Fibroblast of skin of left quadriceps (primary cell): ENCODE measurements around the gene NCKAP5.
A peak's percentile ranks its signal among the peaks of the same experiment; 100 is the strongest.

Experiments
- DNase-seq, 2 experiments: peaks; one replicate each; pipeline ENCODE4 v3.0.0-alpha.2; 2013; ENCODE audit warnings: low read depth in 2 of 2

Gene NCKAP5

GRCh38 chr2:133157141-133157540 lies 411.1 kb downstream of the NCKAP5 start:
- DNase-seq: no peak

GRCh38 chr2:133152801-133153200 lies 415.5 kb downstream of the NCKAP5 start:
- DNase-seq: no peak

GRCh38 chr2:133148187-133148586 lies 420.1 kb downstream of the NCKAP5 start:
- DNase-seq: no peak

- peak in 1 of 2 experiments; percentile 12 for DNase-seq
Observed at GRCh38 chr2:133146893-133147292, 421.4 kb downstream of the NCKAP5 start.

DNA sequence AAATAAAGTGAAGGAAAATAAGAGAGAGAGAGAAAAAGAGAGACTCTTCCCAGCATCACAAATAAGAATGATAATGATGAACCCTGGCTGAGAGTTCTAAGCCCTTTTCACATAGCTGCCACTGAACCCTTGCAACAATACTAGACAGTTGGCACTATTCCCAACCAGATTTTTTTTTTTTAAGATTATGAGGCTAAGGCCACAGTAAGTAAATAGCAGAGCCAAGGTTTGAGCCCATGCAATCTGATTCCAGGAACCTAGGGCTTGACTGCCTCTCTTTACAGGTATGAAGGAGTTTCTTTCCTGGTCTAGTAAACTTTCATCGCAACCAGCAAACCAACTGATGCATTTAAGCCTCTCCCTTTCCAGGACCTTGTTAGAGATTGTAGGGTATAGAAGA lies 424.6 kb downstream of the NCKAP5 start:
- DNase-seq: no peak

GRCh38 chr2:133142087-133142486 lies 426.2 kb downstream of the NCKAP5 start:
- no peak for DNase-seq

DNA sequence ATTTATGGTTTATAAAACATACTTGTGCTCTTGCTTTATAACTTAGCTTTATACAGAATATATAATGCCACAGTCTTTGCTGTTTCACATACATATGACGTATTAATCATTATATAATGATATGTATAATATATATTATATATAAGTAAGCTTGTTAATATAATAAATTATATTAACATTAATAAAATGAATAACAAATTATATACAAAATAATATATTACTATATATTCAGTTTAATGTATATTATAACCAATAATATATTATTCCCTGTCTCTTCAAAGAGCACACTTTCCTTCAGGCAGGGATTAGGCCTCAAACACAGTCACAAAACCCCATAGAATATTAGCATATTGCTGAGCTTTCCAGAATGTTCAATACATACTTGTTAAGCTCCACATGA lies 427.6 kb downstream of the NCKAP5 start:
- DNase-seq: no peak

DNA sequence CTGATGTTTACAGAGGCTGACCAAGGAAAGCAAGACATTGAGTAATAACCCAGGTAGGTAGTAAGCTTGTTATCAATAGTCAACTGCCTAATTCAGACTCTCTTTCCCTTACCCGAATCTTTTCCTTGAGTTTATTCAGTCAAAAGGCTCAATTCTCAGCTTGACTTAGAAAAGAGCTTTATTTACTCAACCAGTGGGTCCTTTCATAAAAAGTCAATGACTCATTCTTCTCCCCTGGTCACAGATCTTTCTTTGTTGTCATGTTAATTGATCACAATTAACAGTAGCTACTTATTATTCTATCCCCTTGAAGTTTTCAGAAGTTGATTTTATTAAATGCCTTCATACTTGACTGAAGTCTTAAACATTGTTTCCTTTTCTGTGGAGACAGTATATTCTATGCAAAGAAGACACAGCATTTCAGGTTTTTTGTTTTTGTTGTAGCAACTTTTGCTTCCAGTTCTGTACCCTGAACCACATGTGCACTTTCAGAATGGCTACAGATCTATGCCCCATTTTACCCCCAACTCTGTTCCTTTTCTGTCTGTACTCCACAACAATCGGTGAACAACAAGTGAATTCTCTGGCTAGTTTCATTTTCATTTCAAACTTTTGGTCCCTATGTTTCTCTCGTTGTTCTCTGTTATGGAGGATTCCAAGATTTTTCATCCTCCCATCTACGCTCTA lies 428.3 kb downstream of the NCKAP5 start:
- DNase-seq: no peak

- no peak for DNase-seq
Observed at GRCh38 chr2:133138693-133139092, 429.6 kb downstream of the NCKAP5 start.

DNA sequence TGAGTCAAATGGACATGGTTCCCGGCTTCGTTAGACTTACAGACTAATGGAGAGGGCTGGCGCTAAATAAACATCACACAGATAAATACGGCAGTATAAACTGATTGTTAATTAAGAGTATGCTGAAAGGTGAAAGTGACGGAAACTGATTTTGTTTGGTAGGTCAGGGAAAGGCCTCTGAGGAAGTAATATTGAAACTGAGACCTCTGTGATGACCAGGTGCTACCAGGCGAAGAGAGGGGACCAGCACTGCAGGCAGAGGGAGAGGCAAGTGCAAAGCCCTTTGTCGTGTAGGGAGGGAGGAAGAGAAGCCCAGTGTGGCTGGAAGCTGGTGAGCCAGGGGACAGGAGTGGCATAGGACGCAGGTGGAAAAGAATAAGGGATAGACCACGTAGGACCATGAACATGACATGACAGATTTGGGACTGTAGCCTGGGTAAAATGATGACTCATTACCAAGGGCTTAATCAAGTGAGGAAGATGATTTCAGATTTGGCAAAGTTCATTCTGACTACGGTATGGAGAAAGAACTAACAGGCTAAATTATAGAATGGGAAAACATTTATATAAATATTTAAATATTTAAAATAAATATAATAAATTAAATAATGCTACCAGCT lies 433.1 kb downstream of the NCKAP5 start:
- no peak for DNase-seq

- no peak for DNase-seq
Observed at GRCh38 chr2:133130548-133131246, 437.6 kb downstream of the NCKAP5 start.

GRCh38 chr2:133124446-133124845 lies 443.8 kb downstream of the NCKAP5 start:
- DNase-seq: no peak

GRCh38 chr2:133123904-133124303 lies 444.4 kb downstream of the NCKAP5 start:
- DNase-seq: no peak

DNA sequence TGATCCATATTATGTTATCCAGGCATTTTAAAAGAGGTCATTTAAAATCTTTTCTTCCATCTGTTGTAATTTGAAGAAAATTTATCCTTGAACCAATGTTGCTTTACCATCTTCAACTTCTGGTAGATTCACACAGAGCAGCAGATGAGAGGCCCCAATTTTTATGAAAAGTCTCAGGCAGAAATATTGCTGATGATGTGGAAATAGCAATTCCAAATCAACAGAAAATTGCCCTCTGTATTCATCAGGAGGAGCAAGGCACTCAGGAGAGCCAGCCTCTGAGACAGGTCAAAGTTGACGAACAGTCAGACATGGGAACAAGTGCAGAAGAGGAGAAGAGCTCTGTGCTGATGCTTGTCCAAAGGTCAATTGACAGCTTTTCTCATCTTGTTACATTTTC lies 444.9 kb downstream of the NCKAP5 start:
- no peak for DNase-seq

DNA sequence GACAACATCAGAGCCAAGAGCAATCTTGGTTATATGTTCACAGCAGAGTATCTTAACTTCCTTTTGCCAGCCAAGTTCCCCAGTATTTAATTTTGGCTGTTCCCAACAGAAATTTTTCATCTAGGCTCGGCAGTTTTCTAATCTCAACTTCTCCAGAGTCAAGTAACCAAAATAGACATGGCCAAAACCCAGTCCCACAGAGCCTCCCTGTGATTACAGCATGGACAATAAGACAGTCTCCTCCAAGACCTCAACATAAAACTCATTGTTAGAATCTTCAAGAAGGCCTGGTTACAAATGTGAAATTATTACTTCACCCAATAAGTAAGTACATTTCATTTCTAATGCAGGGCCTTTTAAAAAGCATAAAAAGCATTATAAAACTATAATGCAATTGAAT lies 445.7 kb downstream of the NCKAP5 start:
- DNase-seq: no peak

- DNase-seq: no peak
Observed at GRCh38 chr2:133120310-133120709, 448.0 kb downstream of the NCKAP5 start.

DNA sequence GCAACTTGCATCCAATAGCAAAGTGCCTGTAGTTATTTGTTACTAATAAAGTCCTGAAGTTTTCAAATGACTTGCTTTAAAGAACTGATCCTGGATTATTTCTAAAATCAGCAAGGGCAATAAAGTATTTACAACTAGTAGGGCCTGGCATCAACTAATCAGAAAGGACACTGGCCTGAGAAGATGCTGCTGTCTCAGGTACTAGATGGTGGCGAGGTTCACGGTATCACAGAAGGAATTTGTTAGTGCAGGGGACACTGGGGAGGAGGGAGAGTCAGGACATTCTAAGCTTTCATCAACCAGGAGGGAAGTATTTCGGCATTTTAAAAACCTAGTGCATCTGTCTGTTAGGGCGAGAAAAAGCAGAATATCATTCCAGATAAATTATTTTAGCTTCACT lies 458.1 kb downstream of the NCKAP5 start:
- DNase-seq: no peak

DNA sequence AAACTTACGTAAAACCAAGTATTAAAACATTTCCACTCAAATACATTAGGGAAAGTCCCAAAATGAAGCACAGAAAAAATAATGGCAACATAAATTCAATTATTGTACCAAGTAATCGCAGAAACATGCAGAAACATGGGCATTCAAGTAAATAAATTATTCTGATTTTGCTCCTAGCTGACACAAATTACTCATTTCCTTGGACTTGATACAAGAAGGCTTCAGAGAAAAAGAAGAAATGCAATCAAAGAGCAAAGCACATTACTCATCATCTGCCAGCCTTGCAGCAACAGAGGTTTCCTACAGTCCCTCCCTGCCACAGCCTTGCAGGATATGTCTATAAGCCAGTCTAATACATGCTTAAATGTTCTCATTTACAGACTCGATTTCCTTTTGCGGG lies 458.5 kb downstream of the NCKAP5 start:
- DNase-seq: peak; percentile 59 to 60

- no peak for DNase-seq
Observed at GRCh38 chr2:133107058-133107815, 461.0 kb downstream of the NCKAP5 start.

- DNase-seq: no peak
Observed at GRCh38 chr2:133104871-133105270, 463.4 kb downstream of the NCKAP5 start.

- no peak for DNase-seq
Observed at GRCh38 chr2:133098787-133099186, 469.5 kb downstream of the NCKAP5 start.

- no peak for DNase-seq
Observed at GRCh38 chr2:133097666-133098065, 470.6 kb downstream of the NCKAP5 start.
